ENCODE results near the gene SRSF6.

DNA sequence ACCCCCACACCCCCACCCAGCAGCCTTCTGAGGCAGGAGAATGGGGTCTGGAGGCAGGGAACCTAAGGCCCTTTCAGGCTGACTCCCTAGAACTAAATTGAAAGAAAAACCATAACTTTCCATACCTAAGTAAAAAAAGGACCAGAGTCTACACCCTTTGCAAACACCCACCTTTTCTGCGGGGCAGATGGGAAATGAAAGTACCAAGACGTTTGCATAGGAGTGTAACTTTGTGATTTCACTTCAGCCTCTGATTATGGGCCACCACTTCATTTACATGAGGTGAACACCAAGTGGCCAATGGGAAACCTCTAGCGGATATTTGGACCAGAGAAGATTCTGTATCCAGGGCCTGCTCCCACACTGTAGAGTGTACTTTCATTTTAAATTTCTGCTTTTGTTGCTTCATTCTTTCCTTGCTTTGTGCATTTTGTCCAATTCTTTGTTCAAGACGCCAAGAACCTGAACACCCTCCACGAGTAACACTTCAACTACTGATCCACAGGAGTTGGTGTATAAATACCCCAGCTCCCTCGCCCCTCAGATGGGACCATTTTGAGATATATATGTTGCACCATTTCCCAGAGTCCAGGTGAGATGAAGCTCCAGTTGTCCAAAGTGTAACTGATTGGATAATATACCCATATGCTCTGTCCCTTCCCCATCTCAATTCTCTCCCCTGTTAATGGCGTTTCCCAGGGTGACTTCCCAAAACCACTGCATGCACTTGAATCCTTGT, 18.9 kb upstream of the SRSF6 start:
- no peak for TF ChIP-seq POLR2A (IDR thresholded peaks at IDR 0.05; ENCODE audit: low read depth, low read length)
- TF ChIP-seq POLR2AphosphoS5 (IDR thresholded peaks at IDR 0.05; ENCODE audit: low read depth, low read length), result no peak

Data from GM12892 (cell line).